Hepatocyte (in vitro differentiated cells): Measurements from ENCODE around the gene PCBD2. TPM values are rescaled to one million over a fixed set of nuclear protein-coding genes. Genes with fewer than 3 reads are reported as not detected.

Experiments used
- DNase-seq: peaks from one replicate; pipeline ENCODE4 v3.0.0-alpha.2; 2016; ENCODE audit warnings: low spot score
- H2AFZ ChIP-seq: fragments of 200-600 bp; sonication (generic); 2 replicates; pipeline ENCODE4 v1.6.0; 2016; ENCODE audit warnings: antibody characterized with exemption, mild to moderate bottlenecking
- H3K27ac ChIP-seq: fragments of 200-600 bp; sonication (generic); 2 replicates; pipeline ENCODE4 v1.5.1; 2016; ENCODE audit warnings: mild to moderate bottlenecking
- H3K27me3 ChIP-seq: fragments of 200-600 bp; sonication (generic); 2 replicates; pipeline ENCODE4 v1.6.1; 2016
- H3K36me3 ChIP-seq: fragments of 200-600 bp; sonication (generic); replicated peaks from 2 replicates; pipeline ENCODE4 v1.5.1; 2016; ENCODE audit warnings: low read depth; ENCODE audit not compliant: insufficient read depth
- H3K4me1 ChIP-seq: fragments of 200-600 bp; sonication (generic); 2 replicates; pipeline ENCODE4 v1.5.1; 2016; ENCODE audit warnings: mild to moderate bottlenecking, moderate library complexity; ENCODE audit not compliant: insufficient read depth
- H3K4me2 ChIP-seq: fragments of 200-600 bp; sonication (generic); 2 replicates; pipeline ENCODE4 v1.6.0; 2016
- H3K4me3 ChIP-seq: fragments of 200-600 bp; sonication (generic); 2 replicates; pipeline ENCODE4 v1.5.1; 2016; ENCODE audit warnings: mild to moderate bottlenecking
- H3K79me2 ChIP-seq: fragments of 200-600 bp; sonication (generic); 2 replicates; pipeline ENCODE4 v1.6.0; 2017; ENCODE audit warnings: mild to moderate bottlenecking
- H3K9me2 ChIP-seq: fragments of 200-600 bp; sonication (generic); replicated peaks from 2 replicates; pipeline ENCODE4 v1.6.0; 2017; ENCODE audit warnings: mild to moderate bottlenecking; ENCODE audit not compliant: insufficient read depth
- H3K9me3 ChIP-seq: fragments of 200-600 bp; sonication (generic); 2 replicates; pipeline ENCODE4 v1.5.1; 2016; ENCODE audit warnings: low read depth, mild to moderate bottlenecking
- H4K20me1 ChIP-seq: fragments of 200-600 bp; sonication (generic); 2 replicates; pipeline ENCODE4 v1.6.0; 2016; ENCODE audit warnings: mild to moderate bottlenecking; ENCODE audit not compliant: insufficient read depth, poor library complexity, severe bottlenecking
- EZH2 ChIP-seq: fragments of 200-600 bp; sonication (generic); IDR thresholded peaks from 2 replicates; pipeline ENCODE4 v1.6.1; 2016; ENCODE audit warnings: antibody characterized with exemption, mild to moderate bottlenecking, borderline replicate concordance
- EZH2phosphoT487 ChIP-seq: fragments of 200-600 bp; sonication (generic); IDR thresholded peaks from one replicate; pipeline ENCODE4 v1.6.1; 2018; ENCODE audit warnings: antibody characterized with exemption, mild to moderate bottlenecking, low read depth, moderate library complexity; ENCODE audit not compliant: unreplicated experiment, severe bottlenecking
- WGBS: methylation state at CpG from one replicate; pipeline ENCODE4 v1.1.6; 2016; ENCODE audit warnings: low lambda C conversion rate; ENCODE audit errors: missing lambda C conversion rate; 5-methylcytosine and 5-hydroxymethylcytosine counted together
- polyA plus RNA-seq: library from polyadenylated mRNA; unstranded; fragments of >200 nt; fragmentation: Nextera tagmentation; extraction: Ambion mirVana; gene quantifications from 2 replicates; pipeline ENCODE4 v1.2.1, GENCODE V29; 2016
- total RNA-seq: library from RNA; depleted of rRNA; stranded (reverse); fragments of >200 nt; gene quantifications from 2 replicates; pipeline ENCODE4 v1.2.3, GENCODE V29; 2014
- TF ChIP-seq, protein P1 (sequence below): fragments of 200-600 bp; sonication (generic); IDR thresholded peaks from 2 replicates; pipeline ENCODE4 v1.5.1; 2016; ENCODE audit warnings: antibody characterized with exemption, mild to moderate bottlenecking; ENCODE audit not compliant: poor library complexity

PCBD2 gene
- total and polyA plus RNA-seq, 2 experiments from 2014 or later, result 5.2 to 14.0 TPM

DNA sequence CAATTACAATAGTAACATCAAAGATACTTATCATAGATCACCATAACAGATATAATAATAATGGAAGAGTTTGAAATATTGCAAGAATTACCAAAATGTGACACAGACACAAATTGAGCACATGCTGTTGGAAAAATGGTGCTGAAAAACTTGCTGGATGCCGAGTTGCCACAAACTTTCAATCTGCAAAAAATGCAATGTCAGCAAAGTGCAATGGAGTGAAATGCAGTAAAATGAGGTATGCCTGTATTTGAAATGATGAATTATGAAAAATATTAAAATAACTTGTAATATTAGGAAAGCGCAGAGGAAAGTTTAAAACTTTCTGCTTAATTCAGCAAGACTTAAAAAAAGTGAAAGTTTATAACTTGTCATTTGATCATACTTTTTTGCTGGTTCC lies 12.0 kb upstream of the PCBD2 start:
- no peak overlapping the region for H3K4me2 ChIP-seq
- H4K20me1 ChIP-seq, result peaks cover 3% of the 10 kb centered on the region
- no peaks in the 10 kb centered on the region for H3K4me1 ChIP-seq
- no peaks in the 10 kb centered on the region for H3K36me3 ChIP-seq
- DNase-seq, result no peak
- H3K27ac ChIP-seq, result no peak overlapping the region
- H3K27me3 ChIP-seq, result no peaks in the 10 kb centered on the region
- no peaks in the 10 kb centered on the region for H3K9me2 ChIP-seq
- WGBS, result 93% methylated on average over 2 of the region's 2 CpGs
- H2AFZ ChIP-seq, result no peak overlapping the region
- no peak overlapping the region for H3K4me3 ChIP-seq
- peaks cover 5% of the 10 kb centered on the region for H3K79me2 ChIP-seq
- TF ChIP-seq EZH2phosphoT487, result no peak
- TF ChIP-seq, protein P1, sequence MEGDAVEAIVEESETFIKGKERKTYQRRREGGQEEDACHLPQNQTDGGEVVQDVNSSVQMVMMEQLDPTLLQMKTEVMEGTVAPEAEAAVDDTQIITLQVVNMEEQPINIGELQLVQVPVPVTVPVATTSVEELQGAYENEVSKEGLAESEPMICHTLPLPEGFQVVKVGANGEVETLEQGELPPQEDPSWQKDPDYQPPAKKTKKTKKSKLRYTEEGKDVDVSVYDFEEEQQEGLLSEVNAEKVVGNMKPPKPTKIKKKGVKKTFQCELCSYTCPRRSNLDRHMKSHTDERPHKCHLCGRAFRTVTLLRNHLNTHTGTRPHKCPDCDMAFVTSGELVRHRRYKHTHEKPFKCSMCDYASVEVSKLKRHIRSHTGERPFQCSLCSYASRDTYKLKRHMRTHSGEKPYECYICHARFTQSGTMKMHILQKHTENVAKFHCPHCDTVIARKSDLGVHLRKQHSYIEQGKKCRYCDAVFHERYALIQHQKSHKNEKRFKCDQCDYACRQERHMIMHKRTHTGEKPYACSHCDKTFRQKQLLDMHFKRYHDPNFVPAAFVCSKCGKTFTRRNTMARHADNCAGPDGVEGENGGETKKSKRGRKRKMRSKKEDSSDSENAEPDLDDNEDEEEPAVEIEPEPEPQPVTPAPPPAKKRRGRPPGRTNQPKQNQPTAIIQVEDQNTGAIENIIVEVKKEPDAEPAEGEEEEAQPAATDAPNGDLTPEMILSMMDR, result no peak
- no peak for TF ChIP-seq EZH2
- H3K9me3 ChIP-seq, result no peaks in the 10 kb centered on the region

DNA sequence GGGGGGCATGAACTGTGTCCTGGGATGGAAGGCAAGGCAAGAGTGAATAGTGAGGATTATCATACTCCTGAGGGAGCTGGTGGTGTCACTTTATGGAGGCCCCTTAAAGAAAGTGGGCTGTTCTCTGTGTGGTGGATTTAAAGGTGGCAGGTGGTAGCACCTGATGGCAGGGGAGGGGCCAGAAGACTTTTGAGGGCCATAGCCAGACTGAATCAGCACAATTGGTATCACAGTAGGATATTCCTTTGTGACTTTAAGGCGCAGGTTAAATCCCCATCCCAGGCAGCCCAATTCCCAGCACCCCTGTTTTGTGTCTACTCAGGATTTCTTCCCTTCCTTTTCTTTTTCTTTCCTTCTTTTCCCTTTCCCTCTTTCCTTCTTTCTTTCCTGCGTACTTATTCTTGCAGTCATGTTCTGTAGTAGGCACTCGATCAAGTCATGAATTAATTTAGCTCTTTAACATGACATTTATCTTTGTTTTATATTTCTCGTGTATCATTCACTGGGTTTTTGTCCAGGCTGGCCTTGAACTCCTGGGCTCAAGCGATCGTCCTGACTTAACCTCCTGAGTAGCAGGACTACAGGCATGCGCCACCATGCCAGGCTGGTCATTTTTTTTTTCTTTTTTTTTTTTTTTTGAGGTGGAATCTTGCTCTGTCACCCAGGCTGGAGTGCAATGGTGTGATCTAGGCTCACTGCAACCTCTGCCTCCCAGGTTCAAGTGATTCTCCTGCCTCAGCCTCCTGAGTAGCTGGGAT lies 11.0 kb upstream of the PCBD2 start:
- Histone ChIP-seq H3K27ac (no peak overlapping the region), H4K20me1 (peaks cover 3% of the 10 kb centered on the region), H3K9me2 (no peaks in the 10 kb centered on the region), H3K4me1 (no peaks in the 10 kb centered on the region), H3K36me3 (no peaks in the 10 kb centered on the region), H3K9me3 (no peaks in the 10 kb centered on the region), H3K4me3 (no peak overlapping the region), H3K79me2 (peaks cover 5% of the 10 kb centered on the region), H3K4me2 (no peak overlapping the region), H2AFZ (no peak overlapping the region), H3K27me3 (no peaks in the 10 kb centered on the region)
- TF ChIP-seq EZH2 (no peak), EZH2phosphoT487 (no peak)
- TF ChIP-seq, protein P1, result no peak
- no peak for DNase-seq
- 97% methylated on average over 7 of the region's 7 CpGs for WGBS

DNA sequence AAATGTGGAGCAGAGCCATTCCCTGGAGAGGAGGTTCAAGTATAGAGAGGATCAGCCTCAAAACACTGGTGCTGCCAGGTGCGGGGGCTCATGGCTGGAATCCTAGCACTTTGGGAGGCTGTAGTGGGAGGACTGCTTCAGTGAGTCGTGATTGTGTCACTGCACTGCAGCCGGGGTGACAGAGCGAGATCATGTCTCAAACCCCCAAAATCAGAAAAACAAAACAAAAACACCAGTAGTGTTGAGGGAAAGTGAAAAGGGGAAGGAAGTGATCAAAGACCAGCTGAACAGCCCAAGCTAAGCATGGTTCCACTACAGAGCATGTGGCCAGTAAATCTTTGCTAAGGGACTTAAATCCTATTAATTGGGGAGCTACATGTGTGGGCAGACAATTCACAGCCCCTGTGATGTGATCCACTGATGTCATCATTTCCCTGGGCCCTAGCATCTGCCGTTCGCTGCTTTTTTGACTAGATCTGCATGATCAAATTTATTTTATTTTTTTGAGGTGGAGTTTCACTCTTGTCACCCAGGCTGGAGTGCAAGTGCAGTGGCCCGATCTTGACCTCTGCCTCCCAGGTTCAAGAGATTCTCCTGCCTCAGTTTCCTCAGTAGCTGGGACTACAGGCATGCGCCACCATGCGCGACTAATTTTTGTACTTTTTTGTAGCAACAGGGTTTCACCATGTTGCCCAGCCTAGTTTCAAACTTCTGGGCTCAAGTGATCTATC lies 2.7 kb upstream of the PCBD2 start:
- Histone ChIP-seq H3K4me1 (no peaks in the 10 kb centered on the region), H3K27ac (no peak overlapping the region), H2AFZ (no peak overlapping the region), H4K20me1 (no peaks in the 10 kb centered on the region), H3K9me2 (no peaks in the 10 kb centered on the region), H3K27me3 (no peaks in the 10 kb centered on the region), H3K4me3 (no peak overlapping the region), H3K36me3 (no peaks in the 10 kb centered on the region), H3K9me3 (no peaks in the 10 kb centered on the region), H3K4me2 (no peak overlapping the region), H3K79me2 (peaks cover 12% of the 10 kb centered on the region)
- no peak for DNase-seq
- TF ChIP-seq EZH2, result no peak
- TF ChIP-seq, protein P1, result no peak
- TF ChIP-seq EZH2phosphoT487, result no peak
- WGBS, result 92% methylated on average over 10 of the region's 10 CpGs
